ENCODE results near the gene PCCA. TPM values are rescaled to one million over a fixed set of nuclear protein-coding genes. Genes with fewer than 3 reads are reported as not detected.
"Not testable (repeated sequence)": the region's sequence is repeated elsewhere in the genome, so short reads cannot be mapped to it uniquely, and the experiment has no call there.

PCCA gene
- total and polyA plus RNA-seq, 2 experiments from 2014 or later, result 29.8 to 59.2 TPM

DNA sequence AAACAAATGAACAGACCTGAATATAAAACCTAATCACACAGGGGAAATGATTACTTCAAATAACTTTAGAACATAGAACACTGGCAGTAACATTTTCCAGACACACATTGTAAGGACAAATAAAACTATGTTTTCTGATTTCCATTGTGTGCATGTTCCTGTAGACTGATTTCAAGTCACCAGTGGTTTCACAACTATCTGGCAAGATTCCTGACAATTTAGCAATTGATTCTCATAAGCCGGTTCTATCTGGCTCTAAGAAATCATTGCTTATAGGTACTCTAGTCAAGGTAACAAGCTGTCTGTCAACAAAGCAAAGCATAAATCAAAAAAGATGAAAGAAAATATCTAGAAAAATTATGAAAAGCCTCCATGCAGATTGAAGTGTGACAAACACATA is 19.6 kb upstream of the PCCA start:
- no peaks in the 10 kb centered on the region for H3K36me3 ChIP-seq
- H3K9me3 ChIP-seq (ENCODE audit: low read depth), result no peaks in the 10 kb centered on the region
- H3K4me3 ChIP-seq, result no peak overlapping the region
- DNase-seq (ENCODE audit: low read depth in 1 of 2, low spot score in 1 of 2), result peak in 1 of 2 donors; percentile 85
- no peaks in the 10 kb centered on the region for H3K4me1 ChIP-seq (ENCODE audit: low read depth)
- no peak overlapping the region for H3K27ac ChIP-seq
- TF ChIP-seq, protein P1, sequence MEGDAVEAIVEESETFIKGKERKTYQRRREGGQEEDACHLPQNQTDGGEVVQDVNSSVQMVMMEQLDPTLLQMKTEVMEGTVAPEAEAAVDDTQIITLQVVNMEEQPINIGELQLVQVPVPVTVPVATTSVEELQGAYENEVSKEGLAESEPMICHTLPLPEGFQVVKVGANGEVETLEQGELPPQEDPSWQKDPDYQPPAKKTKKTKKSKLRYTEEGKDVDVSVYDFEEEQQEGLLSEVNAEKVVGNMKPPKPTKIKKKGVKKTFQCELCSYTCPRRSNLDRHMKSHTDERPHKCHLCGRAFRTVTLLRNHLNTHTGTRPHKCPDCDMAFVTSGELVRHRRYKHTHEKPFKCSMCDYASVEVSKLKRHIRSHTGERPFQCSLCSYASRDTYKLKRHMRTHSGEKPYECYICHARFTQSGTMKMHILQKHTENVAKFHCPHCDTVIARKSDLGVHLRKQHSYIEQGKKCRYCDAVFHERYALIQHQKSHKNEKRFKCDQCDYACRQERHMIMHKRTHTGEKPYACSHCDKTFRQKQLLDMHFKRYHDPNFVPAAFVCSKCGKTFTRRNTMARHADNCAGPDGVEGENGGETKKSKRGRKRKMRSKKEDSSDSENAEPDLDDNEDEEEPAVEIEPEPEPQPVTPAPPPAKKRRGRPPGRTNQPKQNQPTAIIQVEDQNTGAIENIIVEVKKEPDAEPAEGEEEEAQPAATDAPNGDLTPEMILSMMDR (IDR thresholded peaks at IDR 0.05; ENCODE audit: low read depth, low read length), result no peak
- no peaks in the 10 kb centered on the region for H3K27me3 ChIP-seq

DNA sequence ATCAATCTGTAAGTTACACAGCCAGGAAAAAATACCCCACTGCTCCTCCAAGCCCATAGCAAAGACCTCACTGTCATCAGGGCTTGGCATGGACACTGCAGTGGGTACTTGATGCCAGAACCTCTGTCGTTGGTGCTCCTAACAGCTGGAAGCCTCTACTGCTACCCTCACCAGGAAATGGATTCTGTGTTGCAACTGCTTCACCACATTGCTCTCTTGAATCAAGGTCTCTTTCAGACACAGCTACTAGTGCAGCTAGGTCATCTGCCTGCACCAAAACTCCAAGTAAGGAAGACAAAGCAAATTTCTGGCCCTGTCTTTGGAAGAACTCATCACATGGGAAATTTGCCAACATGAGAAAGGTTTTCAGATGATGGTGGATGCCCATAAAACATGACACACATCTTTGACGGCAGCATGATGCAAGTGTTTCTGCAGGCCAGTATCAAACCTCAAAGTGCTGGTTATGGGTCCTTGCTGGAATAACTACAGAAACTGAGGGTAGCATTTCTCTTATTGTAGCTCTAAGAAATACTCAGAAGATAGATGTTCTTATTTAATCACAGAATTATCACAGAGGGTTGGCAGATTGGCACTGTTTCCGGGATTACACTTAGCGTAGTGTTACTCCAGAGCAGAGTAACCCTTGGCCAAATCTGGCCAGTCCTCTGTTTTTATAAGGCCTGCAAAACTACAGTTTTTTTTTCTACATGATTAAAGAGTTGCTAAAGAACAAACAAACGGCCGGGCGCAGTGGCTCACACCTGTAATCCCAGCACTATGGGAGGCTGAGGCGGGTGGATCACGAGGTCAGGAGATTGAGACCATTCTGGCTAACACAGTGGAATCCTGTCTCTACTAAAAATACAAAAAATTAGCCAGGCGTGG is 12.9 kb upstream of the PCCA start:
- H3K36me3 ChIP-seq, result no peaks in the 10 kb centered on the region
- H3K27me3 ChIP-seq, result no peaks in the 10 kb centered on the region
- H3K4me1 ChIP-seq (ENCODE audit: low read depth), result no peaks in the 10 kb centered on the region
- no peak overlapping the region for H3K4me3 ChIP-seq
- TF ChIP-seq, protein P1 (IDR thresholded peaks at IDR 0.05; ENCODE audit: low read depth, low read length), result no peak
- no peak overlapping the region for H3K27ac ChIP-seq
- DNase-seq (ENCODE audit: low read depth in 1 of 2, low spot score in 1 of 2), result no peak
- no peaks in the 10 kb centered on the region for H3K9me3 ChIP-seq (ENCODE audit: low read depth)

DNA sequence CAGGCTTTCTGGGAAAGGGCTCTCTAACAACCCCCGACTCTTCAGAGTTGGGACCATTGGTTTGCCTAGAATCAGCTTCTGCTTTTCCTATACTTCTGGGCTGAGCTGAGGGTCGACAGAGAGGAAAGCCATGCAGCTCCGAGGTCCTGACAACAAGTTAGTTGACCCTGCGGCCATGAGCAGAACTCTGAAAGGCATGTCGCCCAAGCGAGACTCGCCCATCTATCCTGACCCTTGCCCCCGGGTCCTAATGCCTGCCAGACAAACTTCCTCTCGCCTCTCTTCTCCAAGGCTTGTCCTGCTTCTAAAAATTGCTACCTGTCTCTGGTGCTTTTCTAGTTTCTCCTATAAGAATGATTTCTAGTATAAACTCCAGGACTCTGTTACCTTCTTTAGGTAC is 9.9 kb upstream of the PCCA start:
- not testable (repeated sequence) for H3K36me3 ChIP-seq; H3K4me1 ChIP-seq (ENCODE audit: low read depth); H3K27ac ChIP-seq; H3K4me3 ChIP-seq; H3K9me3 ChIP-seq (ENCODE audit: low read depth); DNase-seq (ENCODE audit: low read depth in 1 of 2, low spot score in 1 of 2); H3K27me3 ChIP-seq

DNA sequence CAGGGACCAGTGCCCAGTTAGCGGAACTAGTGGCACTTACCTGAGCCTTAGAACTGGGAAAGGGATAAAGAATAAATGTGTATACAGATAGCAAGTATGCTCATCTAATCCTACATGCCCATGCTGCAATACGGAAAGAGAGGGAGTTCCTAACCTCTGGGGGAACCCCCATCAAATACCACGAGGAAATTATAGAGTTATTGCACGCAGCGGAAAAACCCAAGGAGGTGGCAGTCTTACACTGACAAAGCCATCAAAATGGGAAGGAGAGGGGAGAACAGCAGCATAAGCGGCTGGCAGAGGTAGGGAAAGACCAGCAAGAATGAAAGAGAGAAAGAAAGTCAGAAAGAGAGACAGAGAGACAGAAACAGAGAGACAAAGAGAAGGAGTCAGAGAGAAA is 5.5 kb upstream of the PCCA start:
- not testable (repeated sequence) for DNase-seq (ENCODE audit: low read depth in 1 of 2, low spot score in 1 of 2); H3K4me1 ChIP-seq (ENCODE audit: low read depth); H3K9me3 ChIP-seq (ENCODE audit: low read depth); H3K4me3 ChIP-seq; H3K36me3 ChIP-seq; H3K27ac ChIP-seq; H3K27me3 ChIP-seq

DNA sequence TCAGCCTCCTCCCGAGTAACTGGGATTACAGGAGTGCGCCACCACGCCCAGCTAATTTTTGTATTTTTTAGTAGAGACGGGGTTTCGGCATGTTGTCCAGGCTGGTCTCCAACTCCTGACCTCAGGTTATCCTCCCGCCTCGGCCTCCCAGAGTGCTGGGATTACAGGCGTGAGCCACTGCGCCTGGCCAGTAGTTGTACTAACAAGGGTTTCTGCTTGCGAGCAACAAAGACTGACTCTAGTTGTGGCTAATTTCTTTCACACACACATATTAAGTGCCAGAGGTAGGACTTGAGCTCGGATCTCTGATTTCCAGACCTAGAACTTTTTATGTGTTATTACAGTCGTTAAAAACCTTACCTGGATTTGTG is 635 bp upstream of the PCCA start:
- TF ChIP-seq, protein P1 (IDR thresholded peaks at IDR 0.05; ENCODE audit: low read depth, low read length), result no peak
- H3K4me1 ChIP-seq (ENCODE audit: low read depth), result peaks cover 7% of the 10 kb centered on the region
- H3K36me3 ChIP-seq, result no peaks in the 10 kb centered on the region
- H3K4me3 ChIP-seq, result peak overlapping the region; percentile 93
- no peaks in the 10 kb centered on the region for H3K9me3 ChIP-seq (ENCODE audit: low read depth)
- peak overlapping the region; percentile 84 for H3K27ac ChIP-seq
- DNase-seq (ENCODE audit: low read depth in 1 of 2, low spot score in 1 of 2), result peak in 1 of 2 donors; percentile 42
- no peaks in the 10 kb centered on the region for H3K27me3 ChIP-seq

DNA sequence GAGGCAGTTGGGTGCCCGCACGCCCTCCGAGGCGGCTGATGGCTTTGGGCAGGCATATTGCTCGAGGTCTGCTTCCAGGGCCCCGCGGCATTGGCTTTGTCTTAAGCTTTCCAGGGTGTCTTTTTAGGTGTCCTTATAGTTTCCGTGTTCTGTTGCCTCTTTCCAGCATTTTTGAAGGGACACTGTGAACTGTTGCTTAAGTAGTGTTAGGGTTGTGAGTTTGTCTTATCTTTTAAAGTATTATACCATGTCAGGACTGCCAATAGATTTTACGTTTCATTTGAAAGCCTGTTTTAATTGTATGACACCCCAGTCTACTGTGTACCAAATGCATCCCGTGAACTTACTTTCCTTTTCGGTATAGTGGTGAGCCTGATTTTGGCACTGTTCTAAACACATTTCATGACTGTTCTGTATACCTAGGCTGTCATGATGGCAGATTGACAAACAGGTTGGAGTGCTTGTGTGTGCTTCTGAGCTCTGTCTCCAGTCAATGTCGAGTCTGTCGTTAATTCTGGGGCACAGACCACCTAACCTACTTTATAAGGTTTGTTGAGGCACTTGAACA is 656 bp downstream of the PCCA start:
- TF ChIP-seq, protein P1 (IDR thresholded peaks at IDR 0.05; ENCODE audit: low read depth, low read length), result no peak
- Histone ChIP-seq H3K27ac (peak overlapping the region; percentile 84), H3K4me1 (ENCODE audit: low read depth) (peaks cover 7% of the 10 kb centered on the region), H3K4me3 (peak overlapping the region; percentile 93), H3K9me3 (ENCODE audit: low read depth) (no peaks in the 10 kb centered on the region), H3K27me3 (no peaks in the 10 kb centered on the region), H3K36me3 (no peaks in the 10 kb centered on the region)
- DNase-seq (ENCODE audit: low read depth in 1 of 2, low spot score in 1 of 2), result peak in 1 of 2 donors; percentile 12

Data from cardiac muscle cell (in vitro differentiated cells and primary cell).